HG03064 (cell line): ENCODE results near the gene NOL3.

Experiments used
- ATAC-seq: cut with Tn5 transposase; IDR thresholded peaks from one replicate; pipeline ENCODE4 v1.9.1; 2021; ENCODE audit warnings: low read depth; ENCODE audit not compliant: unreplicated experiment

NOL3 gene

GRCh38 chr16:67169011-67169451 is 1.3 kb upstream of the NOL3 start:
- no peak for ATAC-seq

GRCh38 chr16:67169642-67170167 is 633 bp upstream of the NOL3 start:
- peak; percentile 4 for ATAC-seq

- ATAC-seq = no peak
These were observed 761 bp downstream of the NOL3 start for GRCh38 chr16:67170949-67171649.

- ATAC-seq = no peak
These were observed 3.0 kb downstream of the NOL3 start for GRCh38 chr16:67173323-67173722.

- ATAC-seq = no peak
These were observed 3.7 kb downstream of the NOL3 start for GRCh38 chr16:67173808-67174705.

- ATAC-seq = no peak
These were observed 4.4 kb downstream of the NOL3 start for GRCh38 chr16:67174706-67175231.

DNA sequence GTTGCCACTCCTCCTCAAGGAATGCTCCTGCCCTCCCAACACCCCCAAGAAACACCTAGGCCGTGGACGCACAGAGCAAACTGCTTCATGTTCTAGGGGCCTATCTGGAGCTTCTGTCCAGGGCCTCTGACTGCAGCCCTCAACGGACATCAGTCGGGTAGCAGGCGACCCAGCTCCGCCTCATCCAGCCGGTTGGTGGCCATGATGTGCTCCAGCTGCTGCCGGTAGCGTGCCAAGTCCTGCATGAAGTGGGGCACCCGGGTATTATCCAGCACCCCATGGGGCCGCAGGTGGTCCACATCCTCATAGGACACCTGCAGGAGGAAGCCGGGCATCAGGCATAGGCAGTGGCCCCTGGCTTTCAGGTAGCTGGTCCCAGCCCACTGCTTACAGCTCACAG is 6.3 kb downstream of the NOL3 start:
- ATAC-seq = no peak

GRCh38 chr16:67177743-67178699 is 7.7 kb downstream of the NOL3 start:
- no peak for ATAC-seq

DNA sequence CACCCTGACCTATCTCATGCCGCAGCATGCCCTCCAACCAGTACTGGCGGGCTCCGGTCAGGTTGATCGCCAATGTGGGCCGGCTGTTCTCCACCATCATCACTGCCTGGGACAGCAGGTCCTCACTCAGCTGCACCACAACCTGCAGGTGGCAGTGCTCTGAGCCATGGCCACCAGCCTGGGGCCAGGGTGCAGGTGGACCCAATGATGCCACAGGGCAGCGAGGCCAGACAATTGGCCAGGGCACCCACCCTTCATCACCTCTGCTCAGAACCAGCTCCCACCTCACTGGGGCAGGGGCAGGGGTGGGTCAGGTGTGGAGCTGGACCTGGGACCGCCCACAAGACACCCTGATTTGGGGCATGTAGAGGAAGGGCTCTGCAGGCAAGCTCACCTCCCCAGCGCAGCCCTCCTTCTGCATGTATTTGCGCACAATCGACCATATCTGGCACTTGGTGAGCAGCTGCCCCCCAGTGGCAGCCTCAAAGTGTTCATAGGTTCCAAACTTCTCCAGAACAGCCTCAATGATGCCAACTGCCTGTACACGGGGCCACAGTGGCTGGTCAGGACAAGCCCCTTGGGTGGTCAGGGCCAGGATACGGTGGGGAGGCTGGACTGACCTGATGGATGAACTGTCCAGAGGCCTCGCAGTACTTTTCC is 9.2 kb downstream of the NOL3 start:
- ATAC-seq = no peak

- ATAC-seq = no peak
These were observed 9.8 kb downstream of the NOL3 start for GRCh38 chr16:67180166-67180565.

DNA sequence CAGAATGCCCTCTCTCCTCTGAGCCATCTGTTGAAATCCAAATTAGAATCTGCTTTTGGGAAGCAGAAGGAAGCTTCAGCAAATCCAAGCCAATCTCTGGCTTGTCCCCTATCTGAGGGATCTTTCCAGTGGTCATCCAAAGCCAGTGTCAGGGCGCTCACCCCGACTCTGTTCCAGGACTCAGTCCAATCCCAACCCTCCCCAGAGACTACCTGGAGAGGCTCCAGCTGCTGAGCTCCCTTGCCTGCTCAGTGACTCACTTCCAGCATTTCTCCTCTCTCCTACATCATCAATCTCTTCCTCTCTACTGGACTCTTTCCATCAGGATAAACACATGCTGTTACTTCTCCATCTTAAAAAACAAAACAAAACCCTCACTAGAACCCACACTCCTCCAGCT is 11.0 kb downstream of the NOL3 start:
- ATAC-seq = no peak

- ATAC-seq = no peak
These were observed 11.9 kb downstream of the NOL3 start for GRCh38 chr16:67182288-67182687.

GRCh38 chr16:67183284-67183626 is 12.9 kb downstream of the NOL3 start:
- no peak for ATAC-seq

GRCh38 chr16:67183627-67184452 is 13.5 kb downstream of the NOL3 start, which contains the start of gene MATCAP1:
TSS of gene MATCAP1 (minus strand) at chr16:67183963. CDS start at chr16:67180610, 3,353 bp downstream.
- peak; percentile 87 for ATAC-seq

GRCh38 chr16:67184453-67184994 is 14.2 kb downstream of the NOL3 start:
- ATAC-seq = peak; percentile 10

DNA sequence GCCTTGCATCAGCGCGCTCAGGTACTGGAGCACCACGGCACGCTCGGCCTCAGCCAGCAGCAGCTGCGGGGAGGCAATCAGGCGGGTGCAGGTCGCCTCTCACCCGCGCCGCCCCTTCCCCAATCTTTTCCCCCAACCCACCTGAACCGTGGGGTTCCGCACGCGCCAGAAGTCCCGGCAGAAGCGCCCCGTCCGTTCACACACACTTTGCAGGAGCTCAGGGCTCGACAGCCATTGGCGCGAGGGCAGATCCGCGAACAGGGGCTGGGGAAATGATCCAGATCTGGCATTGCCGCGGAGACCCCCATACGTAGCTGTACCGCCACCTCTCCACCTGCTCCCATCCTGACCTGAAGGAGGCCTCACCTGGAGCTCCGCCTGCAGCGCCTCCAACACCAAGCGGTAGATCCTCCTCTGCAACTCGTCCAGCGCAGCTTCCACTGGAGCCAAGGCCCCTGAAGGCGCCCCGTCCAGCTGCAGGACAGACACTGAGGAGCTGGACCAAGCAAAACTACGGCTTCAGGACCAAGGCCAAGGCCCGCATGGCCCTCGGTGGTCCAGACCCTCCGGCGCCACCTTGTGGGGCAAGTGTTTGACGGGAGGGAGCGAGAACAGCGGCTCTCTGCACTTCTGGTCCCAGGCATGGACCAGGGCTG is 14.8 kb downstream of the NOL3 start:
- ATAC-seq = no peak

DNA sequence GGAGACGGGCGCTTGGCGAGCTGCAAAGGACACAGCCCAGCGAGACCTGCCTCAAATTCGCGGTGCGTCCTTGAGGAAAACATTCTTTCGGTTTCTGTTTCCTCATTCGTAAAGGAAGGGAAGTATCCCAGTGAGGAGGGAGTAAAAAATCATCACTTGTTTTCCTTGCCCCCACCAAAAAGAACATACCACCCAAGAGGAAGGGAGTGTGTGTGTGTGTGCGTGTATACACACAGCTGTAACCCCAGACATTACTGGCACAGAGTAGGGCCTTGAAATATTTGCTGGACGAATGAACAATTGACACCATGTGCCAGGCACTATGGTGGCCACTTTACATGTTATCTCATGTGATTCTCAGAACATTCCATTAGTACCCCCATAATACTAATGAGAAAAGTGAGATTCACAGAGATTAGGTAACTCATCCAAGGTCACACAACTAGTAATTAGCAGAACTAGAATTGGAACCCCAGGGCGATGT is 15.4 kb downstream of the NOL3 start:
- no peak for ATAC-seq

GRCh38 chr16:67186550-67186950 is 16.2 kb downstream of the NOL3 start:
- ATAC-seq = no peak
